Body of pancreas (tissue), 4 donors: ENCODE measurements around the gene KIAA0040. TPM values are rescaled to one million over a fixed set of nuclear protein-coding genes. Genes with fewer than 3 reads are reported as not detected.
"Not testable (repeated sequence)": the region's sequence is repeated elsewhere in the genome, so short reads cannot be mapped to it uniquely, and the experiment has no call there.

Experiments
- ATAC-seq: fragments of 150-250 bp; one replicate; pipeline ENCODE4 v1.9.1; 2016
- DNase-seq, 4 donors: peaks; one replicate each; pipeline ENCODE4 v3.0.0-alpha.2; 2019
- H3K27ac ChIP-seq, 4 donors: fragments of 200-600 bp; sonication (generic); 1 replicate in 3 of 4; 2 replicates in 1 of 4; pipeline versions ENCODE4 v1.5.1 to v1.6.1; 2016 to 2019; ENCODE audit warnings: mild to moderate bottlenecking in 1 of 4, mixed read lengths in 1 of 4, moderate library complexity in 1 of 4
- H3K27me3 ChIP-seq, 2 donors: fragments of 200-600 bp; sonication (generic); one replicate each; pipeline ENCODE4 v1.6.0; 2016; ENCODE audit warnings: mild to moderate bottlenecking in 1 of 2
- H3K36me3 ChIP-seq, 2 donors: fragments of 200-600 bp; sonication (generic); replicated peaks in 1 of 2; 2 replicates each; pipeline ENCODE4 v1.5.1; 2016; ENCODE audit warnings: low read depth in 2 of 2; ENCODE audit not compliant: insufficient read depth in 1 of 2
- H3K4me1 ChIP-seq: fragments of 200-600 bp; sonication (generic); one replicate; pipeline ENCODE4 v1.6.0; 2016
- H3K4me3 ChIP-seq, 2 donors: fragments of 200-600 bp; sonication (generic); 1 replicate in 1 of 2; 2 replicates in 1 of 2; pipeline ENCODE4 v1.5.1; 2016 to 2019
- H3K9me3 ChIP-seq, 3 donors: fragments of 200-600 bp; sonication (generic); 1 replicate in 2 of 3; 2 replicates in 1 of 3; pipeline ENCODE4 v1.5.1; 2016
- POLR2A ChIP-seq, 3 donors: fragments of 450-650 bp; IDR thresholded peaks; one replicate each; pipeline ENCODE4 v1.6.1; 2016; ENCODE audit warnings: antibody characterized with exemption in 3 of 3, mild to moderate bottlenecking in 2 of 3
- WGBS, 2 donors: methylation state at CpG; one replicate each; pipeline ENCODE4 v1.1.5; 2017; 5-methylcytosine and 5-hydroxymethylcytosine counted together
- intact Hi-C: fragments of 100-400 bp; cut with DNase I; formaldehyde crosslinking; loops from one replicate; pipeline ENCODE4 v1.15.1; 2023
- total RNA-seq, 2 donors: library from RNA; depleted of rRNA; stranded (reverse); fragments of >200 nt; gene quantifications; one replicate each; pipeline ENCODE4 v1.1.0, GENCODE V29; 2016
- TF ChIP-seq, protein P1 (sequence below), 7 experiments: fragments of 450-650 bp in 4 of 7; fragments of 200-600 bp in 3 of 7; sonication (generic) in 3 of 7; IDR thresholded peaks; one replicate each; pipeline ENCODE4 v1.5.1; 2016 to 2019; ENCODE audit warnings: antibody characterized with exemption in 7 of 7

KIAA0040 gene
- total RNA-seq, 2 donors from 2014 or later = 10.1 to 29.7 TPM

DNA sequence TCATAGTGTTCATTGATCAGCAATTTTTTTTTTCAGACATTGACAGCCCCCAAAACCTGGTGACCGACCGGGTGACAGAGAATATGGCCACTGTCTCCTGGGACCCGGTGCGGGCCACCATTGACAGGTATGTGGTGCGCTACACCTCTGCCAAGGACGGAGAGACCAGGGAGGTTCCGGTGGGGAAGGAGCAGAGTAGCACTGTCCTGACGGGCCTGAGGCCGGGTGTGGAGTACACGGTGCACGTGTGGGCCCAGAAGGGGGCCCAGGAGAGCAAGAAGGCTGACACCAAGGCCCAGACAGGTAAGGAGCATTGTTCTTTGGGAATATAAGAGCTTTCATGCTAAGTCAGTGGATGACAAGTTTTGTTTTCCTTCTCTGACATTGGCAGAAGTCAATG lies 75.7 kb downstream of the KIAA0040 start:
- WGBS, 2 donors = 79 to 84% methylated on average over 10 to 11 of the region's 11 CpGs
- Histone ChIP-seq H3K4me3 (no peak overlapping the region), H3K9me3 (no peaks in the 10 kb centered on the region), H3K27me3 (no peaks in the 10 kb centered on the region), H3K36me3 (no peaks in the 10 kb centered on the region), H3K27ac (no peak overlapping the region), H3K4me1 (no peaks in the 10 kb centered on the region)
- DNase-seq (no peak), ATAC-seq (no peak)
- TF ChIP-seq, protein P1, sequence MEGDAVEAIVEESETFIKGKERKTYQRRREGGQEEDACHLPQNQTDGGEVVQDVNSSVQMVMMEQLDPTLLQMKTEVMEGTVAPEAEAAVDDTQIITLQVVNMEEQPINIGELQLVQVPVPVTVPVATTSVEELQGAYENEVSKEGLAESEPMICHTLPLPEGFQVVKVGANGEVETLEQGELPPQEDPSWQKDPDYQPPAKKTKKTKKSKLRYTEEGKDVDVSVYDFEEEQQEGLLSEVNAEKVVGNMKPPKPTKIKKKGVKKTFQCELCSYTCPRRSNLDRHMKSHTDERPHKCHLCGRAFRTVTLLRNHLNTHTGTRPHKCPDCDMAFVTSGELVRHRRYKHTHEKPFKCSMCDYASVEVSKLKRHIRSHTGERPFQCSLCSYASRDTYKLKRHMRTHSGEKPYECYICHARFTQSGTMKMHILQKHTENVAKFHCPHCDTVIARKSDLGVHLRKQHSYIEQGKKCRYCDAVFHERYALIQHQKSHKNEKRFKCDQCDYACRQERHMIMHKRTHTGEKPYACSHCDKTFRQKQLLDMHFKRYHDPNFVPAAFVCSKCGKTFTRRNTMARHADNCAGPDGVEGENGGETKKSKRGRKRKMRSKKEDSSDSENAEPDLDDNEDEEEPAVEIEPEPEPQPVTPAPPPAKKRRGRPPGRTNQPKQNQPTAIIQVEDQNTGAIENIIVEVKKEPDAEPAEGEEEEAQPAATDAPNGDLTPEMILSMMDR (IDR thresholded peaks at IDR 0.05) = no peak
- TF ChIP-seq POLR2A (IDR thresholded peaks at IDR 0.05) = no peak
- intact Hi-C loops = loop anchor here (5.0 kb wide), 1 partner anchor 80 kb away; no protein-coding TSS in a partner anchor

DNA sequence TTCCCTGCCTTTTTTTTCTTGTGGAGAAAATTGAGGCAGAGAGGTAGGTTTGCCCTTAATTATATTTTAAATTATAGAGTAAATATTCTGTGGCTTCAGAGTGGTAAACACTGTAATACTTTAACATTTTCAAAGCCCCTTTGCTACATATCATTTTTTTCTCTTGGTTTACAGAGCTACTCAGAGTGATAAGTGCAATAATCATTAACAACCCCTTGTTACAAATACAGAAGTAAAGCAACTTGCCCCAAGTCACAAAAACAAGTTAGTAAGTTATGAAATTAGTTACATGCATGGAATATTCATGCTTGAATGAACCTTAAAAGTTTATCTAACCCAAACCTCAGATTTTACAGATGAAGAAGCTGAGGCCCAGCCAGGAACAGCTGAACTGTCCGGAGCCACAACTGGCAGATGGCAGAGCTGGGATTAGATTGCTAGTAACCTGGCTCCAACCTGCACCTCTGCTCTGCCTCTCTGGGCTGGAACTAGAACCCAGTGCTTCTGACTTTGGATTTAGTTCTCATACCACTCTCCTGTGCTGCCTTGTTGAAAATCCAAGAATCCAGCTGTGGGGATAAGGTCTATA lies 76.3 kb downstream of the KIAA0040 start:
- no peaks in the 10 kb centered on the region for H3K9me3 ChIP-seq
- H3K4me3 ChIP-seq = no peak overlapping the region
- no peak for ATAC-seq
- H3K36me3 ChIP-seq = no peaks in the 10 kb centered on the region
- 18 to 63% methylated on average over 1 of the region's 1 CpG for WGBS, 2 donors
- intact Hi-C loops = loop anchor here (5.0 kb wide), 1 partner anchor 79 kb away; no protein-coding TSS in a partner anchor
- no peak for TF ChIP-seq POLR2A (IDR thresholded peaks at IDR 0.05)
- TF ChIP-seq, protein P1 (IDR thresholded peaks at IDR 0.05) = no peak
- no peak overlapping the region for H3K27ac ChIP-seq
- DNase-seq = no peak
- no peaks in the 10 kb centered on the region for H3K27me3 ChIP-seq
- no peaks in the 10 kb centered on the region for H3K4me1 ChIP-seq

DNA sequence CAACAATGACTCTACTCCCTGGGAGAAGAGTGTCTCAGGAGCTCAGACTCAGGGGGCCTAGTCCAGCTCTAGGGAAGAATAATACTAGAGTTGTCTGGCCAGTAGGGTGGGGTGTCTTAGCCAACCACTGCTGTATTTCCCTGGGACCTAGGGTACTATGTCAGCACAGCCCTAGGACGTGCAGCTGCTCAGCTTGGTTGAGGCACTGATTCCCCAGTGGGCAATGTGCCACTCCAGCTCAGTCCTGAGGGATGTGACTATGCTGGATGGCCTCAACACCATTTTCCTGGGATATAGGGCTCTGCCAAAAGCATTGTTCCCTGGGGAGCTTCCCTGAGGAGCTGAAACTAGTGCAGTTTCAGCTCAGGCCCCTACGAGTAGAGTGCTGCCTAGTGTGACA lies 77.6 kb downstream of the KIAA0040 start:
- H3K36me3 ChIP-seq = no peaks in the 10 kb centered on the region
- no peaks in the 10 kb centered on the region for H3K4me1 ChIP-seq
- no peaks in the 10 kb centered on the region for H3K9me3 ChIP-seq
- 68 to 71% methylated on average over 1 to 2 of the region's 2 CpGs for WGBS, 2 donors
- DNase-seq (no peak), ATAC-seq (no peak)
- H3K27me3 ChIP-seq = no peaks in the 10 kb centered on the region
- H3K27ac ChIP-seq = no peak overlapping the region
- TF ChIP-seq POLR2A (IDR thresholded peaks at IDR 0.05) = no peak
- TF ChIP-seq, protein P1 (IDR thresholded peaks at IDR 0.05) = no peak
- intact Hi-C loops = loop anchor here (5.0 kb wide), 1 partner anchor 78 kb away; no protein-coding TSS in a partner anchor
- H3K4me3 ChIP-seq = no peak overlapping the region

DNA sequence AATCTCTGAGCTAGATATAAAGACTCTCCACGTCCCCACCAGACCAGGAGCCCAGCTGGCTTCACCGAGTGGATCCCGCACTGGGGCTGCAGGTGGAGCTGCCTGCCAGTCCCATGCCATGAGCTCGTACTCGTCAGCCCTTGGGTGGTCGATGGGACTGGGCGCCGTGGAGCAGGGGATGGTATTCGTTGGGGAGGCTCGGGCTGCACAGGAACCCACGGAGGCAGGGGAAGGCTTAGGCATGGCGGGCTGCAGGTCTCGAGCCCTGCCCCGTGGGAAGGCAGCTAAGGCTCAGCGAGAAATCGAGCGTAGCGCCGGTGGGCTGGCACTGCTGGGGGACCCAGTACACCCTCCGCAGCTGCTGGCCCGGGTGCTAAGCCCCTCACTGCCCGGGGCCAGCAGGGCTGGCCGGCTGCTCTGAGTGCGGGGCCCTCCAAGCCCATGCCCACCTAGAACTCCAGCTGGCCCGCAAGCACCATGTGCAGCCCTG lies 84.2 kb downstream of the KIAA0040 start:
- WGBS, 2 donors = 90 to 100% methylated on average over 9 to 19 of the region's 25 CpGs
- H3K36me3 ChIP-seq, H3K4me1 ChIP-seq, H3K27ac ChIP-seq, intact Hi-C loops, H3K9me3 ChIP-seq, H3K4me3 ChIP-seq, DNase-seq, H3K27me3 ChIP-seq, ATAC-seq: not testable (repeated sequence)

Other genes with a start within 250 kb of the KIAA0040 start
- 10 to 100 TPM; 43.5 to 86.9 TPM for gene CACYBP, start 192.8 kb downstream of the KIAA0040 start, total RNA-seq
- gene MRPS14, start 169.4 kb downstream of the KIAA0040 start, total RNA-seq = 10 to 100 TPM; 10.9 to 15.6 TPM
- gene TNN, start 124.9 kb downstream of the KIAA0040 start, total RNA-seq = under 1 TPM in 1 of 2 donors, not detected in 1; under 0.01 TPM